ENCODE measurements around the gene LRRFIP2.

The LRRFIP2 gene

GRCh38 chr3:37143821-37144220 is 30.6 kb downstream of the LRRFIP2 start:
- H3K27ac ChIP-seq: peak overlapping the region; percentile 65
- TF ChIP-seq ZFX (IDR thresholded peaks at IDR 0.05) (no peak), CTCF (conservative IDR thresholded peaks at IDR 0.05) (no peak)

GRCh38 chr3:37141676-37142075 is 32.7 kb downstream of the LRRFIP2 start:
- peak overlapping the region; percentile 74 for H3K27ac ChIP-seq
- TF ChIP-seq ZFX (IDR thresholded peaks at IDR 0.05) (no peak), CTCF (conservative IDR thresholded peaks at IDR 0.05) (no peak)

- H3K27ac ChIP-seq: peak overlapping the region; percentile 74
- TF ChIP-seq ZFX (IDR thresholded peaks at IDR 0.05): no peak
- no peak for TF ChIP-seq CTCF (conservative IDR thresholded peaks at IDR 0.05)
Measured at GRCh38 chr3:37140899-37141541, 33.4 kb downstream of the LRRFIP2 start.

- no peak for TF ChIP-seq ZFX (IDR thresholded peaks at IDR 0.05)
- no peak for TF ChIP-seq CTCF (conservative IDR thresholded peaks at IDR 0.05)
- H3K27ac ChIP-seq: no peak overlapping the region
Measured at GRCh38 chr3:37139567-37140052, 34.8 kb downstream of the LRRFIP2 start.

GRCh38 chr3:37138816-37139215 is 35.6 kb downstream of the LRRFIP2 start:
- H3K27ac ChIP-seq: no peak overlapping the region
- TF ChIP-seq CTCF (conservative IDR thresholded peaks at IDR 0.05): no peak
- no peak for TF ChIP-seq ZFX (IDR thresholded peaks at IDR 0.05)

GRCh38 chr3:37137516-37137915 is 36.9 kb downstream of the LRRFIP2 start:
- TF ChIP-seq CTCF (conservative IDR thresholded peaks at IDR 0.05) (no peak), ZFX (IDR thresholded peaks at IDR 0.05) (no peak)

GRCh38 chr3:37136067-37136466 is 38.3 kb downstream of the LRRFIP2 start:
- TF ChIP-seq CTCF (conservative IDR thresholded peaks at IDR 0.05): no peak
- no peak for TF ChIP-seq ZFX (IDR thresholded peaks at IDR 0.05)
- no peak overlapping the region for H3K27ac ChIP-seq

More at GRCh38 chr3:37137516-37137915, 36.9 kb downstream of the LRRFIP2 start:
- no peak overlapping the region for H3K27ac ChIP-seq

Measured in C4-2B (cell line).